ENCODE measurements around the gene IRAK1.

Gene IRAK1

DNA sequence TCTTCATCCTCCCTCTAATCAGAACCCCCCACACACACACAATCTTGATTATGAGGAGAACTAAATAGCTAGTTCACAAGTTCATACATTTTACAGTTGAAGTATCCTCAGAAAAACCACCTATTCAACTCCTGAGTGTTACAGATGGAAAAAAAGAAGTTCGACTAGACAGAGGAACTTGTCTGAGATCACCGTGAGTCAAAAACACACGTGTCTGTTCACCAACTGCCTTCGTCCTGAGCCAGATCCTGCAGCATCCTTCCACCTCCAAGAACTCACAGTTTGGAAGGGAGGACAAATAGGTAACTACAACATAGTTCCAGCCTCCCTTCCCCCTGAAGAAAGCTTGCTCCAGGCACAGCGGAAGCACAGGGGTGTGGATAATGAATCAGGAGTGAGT lies 19.0 kb upstream of the IRAK1 start:
- Histone ChIP-seq H3K9me2 (replicated peaks; ENCODE audit: insufficient read depth, low read length) (no peaks in the 10 kb centered on the region), H3K4me2 (ENCODE audit: low read depth, low read length) (no peak overlapping the region), H3K36me3 (replicated peaks; ENCODE audit: insufficient read depth, low read length) (no peaks in the 10 kb centered on the region), H4K20me1 (ENCODE audit: insufficient read depth, low read length) (no peaks in the 10 kb centered on the region), H3F3A (ENCODE audit: insufficient read depth, low read length) (no peaks in the 10 kb centered on the region), H3K27ac (ENCODE audit: low read length) (no peak overlapping the region), H3K27me3 (replicated peaks; ENCODE audit: insufficient read depth, low read length) (no peaks in the 10 kb centered on the region), H3K9ac (ENCODE audit: low read length) (no peak overlapping the region), H3K4me3 (ENCODE audit: low read length) (no peak overlapping the region), H3K79me2 (ENCODE audit: low read length) (peaks cover 16% of the 10 kb centered on the region), H3K4me1 (ENCODE audit: low read length) (no peaks in the 10 kb centered on the region), H2AFZ (ENCODE audit: low read length) (no peak overlapping the region), H3K9me3 (replicated peaks; ENCODE audit: insufficient read depth, low read length) (no peaks in the 10 kb centered on the region)
- TF ChIP-seq EZH2 (optimal IDR thresholded peaks at IDR 0.05; ENCODE audit: low read depth, low read length): no peak
- TF ChIP-seq, protein P1, sequence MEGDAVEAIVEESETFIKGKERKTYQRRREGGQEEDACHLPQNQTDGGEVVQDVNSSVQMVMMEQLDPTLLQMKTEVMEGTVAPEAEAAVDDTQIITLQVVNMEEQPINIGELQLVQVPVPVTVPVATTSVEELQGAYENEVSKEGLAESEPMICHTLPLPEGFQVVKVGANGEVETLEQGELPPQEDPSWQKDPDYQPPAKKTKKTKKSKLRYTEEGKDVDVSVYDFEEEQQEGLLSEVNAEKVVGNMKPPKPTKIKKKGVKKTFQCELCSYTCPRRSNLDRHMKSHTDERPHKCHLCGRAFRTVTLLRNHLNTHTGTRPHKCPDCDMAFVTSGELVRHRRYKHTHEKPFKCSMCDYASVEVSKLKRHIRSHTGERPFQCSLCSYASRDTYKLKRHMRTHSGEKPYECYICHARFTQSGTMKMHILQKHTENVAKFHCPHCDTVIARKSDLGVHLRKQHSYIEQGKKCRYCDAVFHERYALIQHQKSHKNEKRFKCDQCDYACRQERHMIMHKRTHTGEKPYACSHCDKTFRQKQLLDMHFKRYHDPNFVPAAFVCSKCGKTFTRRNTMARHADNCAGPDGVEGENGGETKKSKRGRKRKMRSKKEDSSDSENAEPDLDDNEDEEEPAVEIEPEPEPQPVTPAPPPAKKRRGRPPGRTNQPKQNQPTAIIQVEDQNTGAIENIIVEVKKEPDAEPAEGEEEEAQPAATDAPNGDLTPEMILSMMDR (IDR thresholded peaks at IDR 0.05; ENCODE audit: low read length): no peak
- TF ChIP-seq EZH2phosphoT487 (IDR thresholded peaks at IDR 0.05; ENCODE audit: low read length): no peak
- no peak for DNase-seq

DNA sequence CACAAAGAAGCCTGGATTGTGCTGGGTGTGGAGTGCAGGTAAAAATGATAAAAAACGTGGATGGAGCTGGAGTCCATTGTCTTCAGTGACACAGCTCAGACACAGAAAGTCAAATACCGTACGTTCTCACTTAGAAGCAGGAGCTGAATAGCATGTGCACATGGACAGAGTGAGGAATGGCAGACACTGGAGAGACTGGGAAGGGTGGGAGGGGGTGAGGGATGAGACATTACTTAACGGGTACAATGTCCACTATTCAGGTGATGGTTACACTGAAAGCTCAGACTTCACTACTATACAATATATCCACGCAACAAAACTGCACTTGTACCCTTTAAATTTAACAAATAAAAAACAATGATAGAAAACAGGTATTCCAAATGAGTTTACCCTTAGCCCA lies 18.1 kb upstream of the IRAK1 start:
- H3K9ac ChIP-seq (ENCODE audit: low read length): no peak overlapping the region
- H3K4me1 ChIP-seq (ENCODE audit: low read length): no peaks in the 10 kb centered on the region
- H3F3A ChIP-seq (ENCODE audit: insufficient read depth, low read length): no peaks in the 10 kb centered on the region
- H3K36me3 ChIP-seq (replicated peaks; ENCODE audit: insufficient read depth, low read length): no peaks in the 10 kb centered on the region
- no peak overlapping the region for H3K27ac ChIP-seq (ENCODE audit: low read length)
- no peaks in the 10 kb centered on the region for H4K20me1 ChIP-seq (ENCODE audit: insufficient read depth, low read length)
- H3K9me2 ChIP-seq (replicated peaks; ENCODE audit: insufficient read depth, low read length): no peaks in the 10 kb centered on the region
- H2AFZ ChIP-seq (ENCODE audit: low read length): no peak overlapping the region
- no peak for DNase-seq
- peaks cover 17% of the 10 kb centered on the region for H3K79me2 ChIP-seq (ENCODE audit: low read length)
- H3K4me2 ChIP-seq (ENCODE audit: low read depth, low read length): no peak overlapping the region
- H3K4me3 ChIP-seq (ENCODE audit: low read length): no peak overlapping the region
- H3K9me3 ChIP-seq (replicated peaks; ENCODE audit: insufficient read depth, low read length): no peaks in the 10 kb centered on the region
- H3K27me3 ChIP-seq (replicated peaks; ENCODE audit: insufficient read depth, low read length): no peaks in the 10 kb centered on the region
- no peak for TF ChIP-seq EZH2phosphoT487 (IDR thresholded peaks at IDR 0.05; ENCODE audit: low read length)
- TF ChIP-seq, protein P1 (IDR thresholded peaks at IDR 0.05; ENCODE audit: low read length): no peak
- TF ChIP-seq EZH2 (optimal IDR thresholded peaks at IDR 0.05; ENCODE audit: low read depth, low read length): no peak

DNA sequence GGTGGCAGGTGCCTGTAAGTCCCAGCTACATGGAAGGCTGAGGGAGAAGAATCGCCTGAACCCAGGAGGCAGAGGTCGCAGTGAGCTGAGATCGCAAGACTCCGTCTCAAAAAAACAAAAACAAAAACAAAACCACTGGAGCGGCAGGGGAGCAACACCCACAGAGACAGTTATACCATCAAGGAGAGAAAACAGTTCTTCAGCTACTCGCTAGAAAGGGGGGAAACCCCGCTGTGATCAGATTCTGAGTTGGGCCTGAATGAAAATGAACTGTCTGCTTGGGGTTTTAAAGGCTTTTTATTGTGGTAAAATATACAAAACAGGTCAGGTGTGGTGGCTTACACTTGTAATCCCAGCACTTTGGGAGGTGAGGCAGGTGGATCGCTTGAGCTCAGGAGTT lies 16.8 kb upstream of the IRAK1 start:
- H4K20me1 ChIP-seq (ENCODE audit: insufficient read depth, low read length): no peaks in the 10 kb centered on the region
- H3K4me3 ChIP-seq (ENCODE audit: low read length): no peak overlapping the region
- no peak overlapping the region for H3K9ac ChIP-seq (ENCODE audit: low read length)
- peaks cover 19% of the 10 kb centered on the region for H3K79me2 ChIP-seq (ENCODE audit: low read length)
- H3K27ac ChIP-seq (ENCODE audit: low read length): no peak overlapping the region
- H3F3A ChIP-seq (ENCODE audit: insufficient read depth, low read length): no peaks in the 10 kb centered on the region
- no peaks in the 10 kb centered on the region for H3K9me2 ChIP-seq (replicated peaks; ENCODE audit: insufficient read depth, low read length)
- no peaks in the 10 kb centered on the region for H3K27me3 ChIP-seq (replicated peaks; ENCODE audit: insufficient read depth, low read length)
- H3K36me3 ChIP-seq (replicated peaks; ENCODE audit: insufficient read depth, low read length): no peaks in the 10 kb centered on the region
- TF ChIP-seq, protein P1 (IDR thresholded peaks at IDR 0.05; ENCODE audit: low read length): no peak
- TF ChIP-seq EZH2phosphoT487 (IDR thresholded peaks at IDR 0.05; ENCODE audit: low read length): no peak
- TF ChIP-seq EZH2 (optimal IDR thresholded peaks at IDR 0.05; ENCODE audit: low read depth, low read length): no peak
- H3K4me2 ChIP-seq (ENCODE audit: low read depth, low read length): no peak overlapping the region
- no peak overlapping the region for H2AFZ ChIP-seq (ENCODE audit: low read length)
- no peaks in the 10 kb centered on the region for H3K9me3 ChIP-seq (replicated peaks; ENCODE audit: insufficient read depth, low read length)
- H3K4me1 ChIP-seq (ENCODE audit: low read length): no peaks in the 10 kb centered on the region
- DNase-seq: no peak

All from MM.1S (cell line).